Vagina (tissue), 2 donors: Measurements from ENCODE around the gene FOXO6. TPM values are rescaled to one million over a fixed set of nuclear protein-coding genes. Genes with fewer than 3 reads are reported as not detected.

Source experiments
- DNase-seq, 2 donors: peaks; one replicate each; pipeline ENCODE4 v3.0.0-alpha.2; 2017; ENCODE audit errors: extremely low spot score in 2 of 2
- H3K27ac ChIP-seq: fragments of 200-600 bp; sonication (generic); one replicate; pipeline ENCODE4 v1.5.1; 2019
- H3K27me3 ChIP-seq: fragments of 200-600 bp; sonication (generic); one replicate; pipeline ENCODE4 v1.5.1; 2019
- H3K36me3 ChIP-seq, 2 donors: fragments of 200-600 bp; sonication (generic); one replicate each; pipeline ENCODE4 v1.5.1; 2017 to 2019
- H3K4me1 ChIP-seq: fragments of 200-600 bp; sonication (generic); one replicate; pipeline ENCODE4 v1.5.1; 2019
- H3K4me3 ChIP-seq, 2 donors: fragments of 200-600 bp; sonication (generic); 1 replicate in 1 of 2; 2 replicates in 1 of 2; pipeline ENCODE4 v1.5.1; 2016 to 2019
- H3K9me3 ChIP-seq: fragments of 200-600 bp; sonication (generic); one replicate; pipeline ENCODE4 v1.5.1; 2019
- CTCF ChIP-seq, 3 experiments: fragments of 450-650 bp in 2 of 3; fragments of 200-600 bp in 1 of 3; sonication (generic) in 1 of 3; IDR thresholded peaks; one replicate each; pipeline ENCODE4 v1.5.1; 2017 to 2019; ENCODE audit warnings: antibody characterized with exemption in 3 of 3, mild to moderate bottlenecking in 2 of 3, moderate library complexity in 2 of 3
- POLR2A ChIP-seq, 2 donors: fragments of 450-650 bp; IDR thresholded peaks; one replicate each; pipeline ENCODE4 v1.6.1; 2017; ENCODE audit warnings: antibody characterized with exemption in 2 of 2, mild to moderate bottlenecking in 2 of 2, moderate library complexity in 2 of 2
- POLR2AphosphoS5 ChIP-seq, 2 donors: sonication (generic); formaldehyde crosslinking; IDR thresholded peaks; one replicate each; pipeline ENCODE4 v1.9.0; 2017; ENCODE audit warnings: antibody characterized with exemption in 2 of 2, mild to moderate bottlenecking in 2 of 2, low read depth in 1 of 2; ENCODE audit not compliant: insufficient read depth in 1 of 2
- intact Hi-C: fragments of 100-400 bp; cut with DNase I; formaldehyde crosslinking; loops from one replicate; pipeline ENCODE4 v1.15.1; 2023
- total RNA-seq: library from RNA; depleted of rRNA; stranded (reverse); fragments of >200 nt; gene quantifications from one replicate; pipeline ENCODE4 v1.2.3, GENCODE V29; 2016

Gene FOXO6
- total RNA-seq, 1 donor from 2014 or later = 1.7 TPM

- H3K27me3 ChIP-seq = no peaks in the 10 kb centered on the region
- H3K4me1 ChIP-seq = peaks cover 39% of the 10 kb centered on the region
Measured at GRCh38 chr1:41366455-41367287, 5.4 kb downstream of the FOXO6 start.

GRCh38 chr1:41367288-41367642, 6.0 kb downstream of the FOXO6 start:
- Histone ChIP-seq H3K36me3 (no peaks in the 10 kb centered on the region), H3K27me3 (no peaks in the 10 kb centered on the region), H3K9me3 (no peaks in the 10 kb centered on the region), H3K4me1 (peaks cover 39% of the 10 kb centered on the region), H3K27ac (no peak overlapping the region), H3K4me3 (no peak overlapping the region)
- TF ChIP-seq POLR2A (IDR thresholded peaks at IDR 0.05) (no peak), POLR2AphosphoS5 (IDR thresholded peaks at IDR 0.05; ENCODE audit: insufficient read depth in 1 of 2, low read depth in 1 of 2) (no peak), CTCF (IDR thresholded peaks at IDR 0.05) (no peak)
- DNase-seq = no peak
- intact Hi-C loops = no loop called here

More at GRCh38 chr1:41366455-41367287, 5.4 kb downstream of the FOXO6 start:
- intact Hi-C loops = no loop called here
- no peaks in the 10 kb centered on the region for H3K36me3 ChIP-seq
- no peak for DNase-seq
- peak overlapping the region; percentile 41 for H3K4me3 ChIP-seq
- H3K9me3 ChIP-seq = no peaks in the 10 kb centered on the region
- TF ChIP-seq POLR2AphosphoS5 (IDR thresholded peaks at IDR 0.05; ENCODE audit: insufficient read depth in 1 of 2, low read depth in 1 of 2) = no peak
- TF ChIP-seq CTCF (IDR thresholded peaks at IDR 0.05) = no peak
- TF ChIP-seq POLR2A (IDR thresholded peaks at IDR 0.05) = no peak
- peak overlapping the region; percentile 45 for H3K27ac ChIP-seq

- Histone ChIP-seq H3K4me3 (no peak overlapping the region), H3K36me3 (no peaks in the 10 kb centered on the region), H3K4me1 (peaks cover 34% of the 10 kb centered on the region), H3K27me3 (no peaks in the 10 kb centered on the region), H3K9me3 (no peaks in the 10 kb centered on the region), H3K27ac (no peak overlapping the region)
- intact Hi-C loops = no loop called here
- no peak for DNase-seq
- TF ChIP-seq POLR2AphosphoS5 (IDR thresholded peaks at IDR 0.05; ENCODE audit: insufficient read depth in 1 of 2, low read depth in 1 of 2) = no peak
- TF ChIP-seq POLR2A (IDR thresholded peaks at IDR 0.05) = no peak
Measured at GRCh38 chr1:41368366-41368765, 7.1 kb downstream of the FOXO6 start.

GRCh38 chr1:41368801-41369200, 7.6 kb downstream of the FOXO6 start:
- Histone ChIP-seq H3K4me1 (peaks cover 34% of the 10 kb centered on the region), H3K27me3 (no peaks in the 10 kb centered on the region), H3K27ac (no peak overlapping the region), H3K4me3 (no peak overlapping the region), H3K9me3 (no peaks in the 10 kb centered on the region), H3K36me3 (no peaks in the 10 kb centered on the region)
- no peak for DNase-seq
- TF ChIP-seq POLR2A (IDR thresholded peaks at IDR 0.05) (no peak), POLR2AphosphoS5 (IDR thresholded peaks at IDR 0.05; ENCODE audit: insufficient read depth in 1 of 2, low read depth in 1 of 2) (no peak), CTCF (IDR thresholded peaks at IDR 0.05) (no peak)
- intact Hi-C loops = no loop called here

GRCh38 chr1:41369531-41369930, 8.3 kb downstream of the FOXO6 start:
- no peak overlapping the region for H3K4me3 ChIP-seq
- H3K36me3 ChIP-seq = no peaks in the 10 kb centered on the region
- H3K27ac ChIP-seq = no peak overlapping the region
- peaks cover 34% of the 10 kb centered on the region for H3K4me1 ChIP-seq
- no peak for DNase-seq
- H3K27me3 ChIP-seq = no peaks in the 10 kb centered on the region
- no peaks in the 10 kb centered on the region for H3K9me3 ChIP-seq
- intact Hi-C loops = no loop called here
- TF ChIP-seq POLR2A (IDR thresholded peaks at IDR 0.05) = no peak
- no peak for TF ChIP-seq CTCF (IDR thresholded peaks at IDR 0.05)
- TF ChIP-seq POLR2AphosphoS5 (IDR thresholded peaks at IDR 0.05; ENCODE audit: insufficient read depth in 1 of 2, low read depth in 1 of 2) = no peak
